ENCODE measurements around the gene PTPDC1.

- no peak for TF ChIP-seq POLR2A (IDR thresholded peaks at IDR 0.05)
- no peak for TF ChIP-seq POLR2AphosphoS5 (IDR thresholded peaks at IDR 0.05)
- TF ChIP-seq, protein P1, sequence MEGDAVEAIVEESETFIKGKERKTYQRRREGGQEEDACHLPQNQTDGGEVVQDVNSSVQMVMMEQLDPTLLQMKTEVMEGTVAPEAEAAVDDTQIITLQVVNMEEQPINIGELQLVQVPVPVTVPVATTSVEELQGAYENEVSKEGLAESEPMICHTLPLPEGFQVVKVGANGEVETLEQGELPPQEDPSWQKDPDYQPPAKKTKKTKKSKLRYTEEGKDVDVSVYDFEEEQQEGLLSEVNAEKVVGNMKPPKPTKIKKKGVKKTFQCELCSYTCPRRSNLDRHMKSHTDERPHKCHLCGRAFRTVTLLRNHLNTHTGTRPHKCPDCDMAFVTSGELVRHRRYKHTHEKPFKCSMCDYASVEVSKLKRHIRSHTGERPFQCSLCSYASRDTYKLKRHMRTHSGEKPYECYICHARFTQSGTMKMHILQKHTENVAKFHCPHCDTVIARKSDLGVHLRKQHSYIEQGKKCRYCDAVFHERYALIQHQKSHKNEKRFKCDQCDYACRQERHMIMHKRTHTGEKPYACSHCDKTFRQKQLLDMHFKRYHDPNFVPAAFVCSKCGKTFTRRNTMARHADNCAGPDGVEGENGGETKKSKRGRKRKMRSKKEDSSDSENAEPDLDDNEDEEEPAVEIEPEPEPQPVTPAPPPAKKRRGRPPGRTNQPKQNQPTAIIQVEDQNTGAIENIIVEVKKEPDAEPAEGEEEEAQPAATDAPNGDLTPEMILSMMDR (IDR thresholded peaks at IDR 0.05): no peak
- no peak for TF ChIP-seq EP300 (IDR thresholded peaks at IDR 0.05)
Measured at GRCh38 chr9:94140791-94141790, 56.8 kb downstream of the PTPDC1 start.

Data from gastroesophageal sphincter (tissue), 3 donors.